GM15510 (cell line): ENCODE measurements around the gene GCNA.

Experiments
- POLR2A ChIP-seq: IDR thresholded peaks from 3 replicates; pipeline ENCODE4 v1.6.1; 2011; ENCODE audit warnings: borderline replicate concordance; ENCODE audit not compliant: insufficient read length; ENCODE audit errors: extremely low read depth

Gene GCNA

GRCh38 chrX:71650333-71650969 lies 72.2 kb downstream of the GCNA start:
- TF ChIP-seq POLR2A: no peak

- no peak for TF ChIP-seq POLR2A
These were observed 74.2 kb downstream of the GCNA start for GRCh38 chrX:71652405-71652804.

GRCh38 chrX:71653344-71653743 lies 75.1 kb downstream of the GCNA start:
- no peak for TF ChIP-seq POLR2A

GRCh38 chrX:71657267-71657666 lies 79.0 kb downstream of the GCNA start:
- TF ChIP-seq POLR2A: no peak

GRCh38 chrX:71659342-71659741 lies 81.1 kb downstream of the GCNA start:
- TF ChIP-seq POLR2A: no peak

- TF ChIP-seq POLR2A: no peak
These were observed 81.7 kb downstream of the GCNA start for GRCh38 chrX:71659959-71660358.

GRCh38 chrX:71660562-71661416 lies 82.6 kb downstream of the GCNA start:
- TF ChIP-seq POLR2A: no peak

- TF ChIP-seq POLR2A: no peak
These were observed 83.7 kb downstream of the GCNA start for GRCh38 chrX:71661919-71662318.
